Fibroblast of pulmonary artery (primary cell): Measurements from ENCODE around the gene ADAM17.

Experiments used
- DNase-seq: peaks from one replicate; pipeline ENCODE4 v3.0.0-alpha.2; 2010; ENCODE audit warnings: low read depth
- H3K4me3 ChIP-seq: replicated peaks from 2 replicates; pipeline ENCODE4 v1.5.1; 2011; ENCODE audit warnings: low read depth, mild to moderate bottlenecking, control low read depth, low read length, moderate library complexity
- TF ChIP-seq, protein P1 (sequence below): IDR thresholded peaks from 2 replicates; pipeline ENCODE4 v1.5.1; 2011; ENCODE audit warnings: mild to moderate bottlenecking, control low read depth, low read length, inconsistent platforms; ENCODE audit errors: missing control alignments

ADAM17 gene

DNA sequence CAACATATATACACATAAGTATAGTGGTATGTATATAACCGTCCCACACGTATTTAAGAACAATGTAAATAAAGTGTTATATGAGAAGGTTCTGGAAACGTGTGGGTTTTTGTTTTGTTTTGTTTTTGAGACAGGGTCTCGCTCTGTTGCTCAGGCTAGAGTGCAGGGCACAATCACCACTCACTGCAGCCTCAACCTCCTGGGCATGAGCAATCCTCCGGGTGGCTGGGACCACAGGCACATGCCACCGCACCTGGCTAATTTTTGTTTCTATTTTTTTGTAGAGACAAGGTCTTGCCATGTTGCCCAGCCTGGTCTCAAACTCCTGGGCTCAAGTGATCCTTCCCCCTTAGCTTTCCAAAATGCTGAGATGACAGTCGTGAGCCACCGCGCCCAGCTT lies 6.2 kb downstream of the ADAM17 start:
- TF ChIP-seq, protein P1, sequence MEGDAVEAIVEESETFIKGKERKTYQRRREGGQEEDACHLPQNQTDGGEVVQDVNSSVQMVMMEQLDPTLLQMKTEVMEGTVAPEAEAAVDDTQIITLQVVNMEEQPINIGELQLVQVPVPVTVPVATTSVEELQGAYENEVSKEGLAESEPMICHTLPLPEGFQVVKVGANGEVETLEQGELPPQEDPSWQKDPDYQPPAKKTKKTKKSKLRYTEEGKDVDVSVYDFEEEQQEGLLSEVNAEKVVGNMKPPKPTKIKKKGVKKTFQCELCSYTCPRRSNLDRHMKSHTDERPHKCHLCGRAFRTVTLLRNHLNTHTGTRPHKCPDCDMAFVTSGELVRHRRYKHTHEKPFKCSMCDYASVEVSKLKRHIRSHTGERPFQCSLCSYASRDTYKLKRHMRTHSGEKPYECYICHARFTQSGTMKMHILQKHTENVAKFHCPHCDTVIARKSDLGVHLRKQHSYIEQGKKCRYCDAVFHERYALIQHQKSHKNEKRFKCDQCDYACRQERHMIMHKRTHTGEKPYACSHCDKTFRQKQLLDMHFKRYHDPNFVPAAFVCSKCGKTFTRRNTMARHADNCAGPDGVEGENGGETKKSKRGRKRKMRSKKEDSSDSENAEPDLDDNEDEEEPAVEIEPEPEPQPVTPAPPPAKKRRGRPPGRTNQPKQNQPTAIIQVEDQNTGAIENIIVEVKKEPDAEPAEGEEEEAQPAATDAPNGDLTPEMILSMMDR, result no peak
- DNase-seq, result no peak
- no peak overlapping the region for H3K4me3 ChIP-seq

DNA sequence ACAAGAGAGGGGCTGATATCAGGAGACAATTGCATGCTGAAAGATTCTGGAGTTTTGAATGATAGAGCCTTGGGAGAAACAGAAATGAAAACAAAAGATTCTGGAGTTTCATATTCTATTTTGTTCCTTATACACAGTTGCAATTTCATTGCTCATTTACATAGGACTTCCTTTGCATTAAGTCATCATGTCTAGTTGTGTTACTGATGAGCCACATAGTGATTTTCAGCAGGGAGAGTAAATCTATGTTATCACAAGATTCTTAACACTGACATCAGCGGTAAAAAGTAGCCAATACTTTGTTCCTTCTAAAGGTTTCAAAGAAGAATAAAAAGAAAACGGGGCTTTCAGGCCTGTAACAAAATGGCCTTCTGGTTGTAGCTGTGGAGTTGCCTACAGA lies 7.1 kb downstream of the ADAM17 start:
- H3K4me3 ChIP-seq, result no peak overlapping the region
- DNase-seq, result no peak
- TF ChIP-seq, protein P1, result no peak

DNA sequence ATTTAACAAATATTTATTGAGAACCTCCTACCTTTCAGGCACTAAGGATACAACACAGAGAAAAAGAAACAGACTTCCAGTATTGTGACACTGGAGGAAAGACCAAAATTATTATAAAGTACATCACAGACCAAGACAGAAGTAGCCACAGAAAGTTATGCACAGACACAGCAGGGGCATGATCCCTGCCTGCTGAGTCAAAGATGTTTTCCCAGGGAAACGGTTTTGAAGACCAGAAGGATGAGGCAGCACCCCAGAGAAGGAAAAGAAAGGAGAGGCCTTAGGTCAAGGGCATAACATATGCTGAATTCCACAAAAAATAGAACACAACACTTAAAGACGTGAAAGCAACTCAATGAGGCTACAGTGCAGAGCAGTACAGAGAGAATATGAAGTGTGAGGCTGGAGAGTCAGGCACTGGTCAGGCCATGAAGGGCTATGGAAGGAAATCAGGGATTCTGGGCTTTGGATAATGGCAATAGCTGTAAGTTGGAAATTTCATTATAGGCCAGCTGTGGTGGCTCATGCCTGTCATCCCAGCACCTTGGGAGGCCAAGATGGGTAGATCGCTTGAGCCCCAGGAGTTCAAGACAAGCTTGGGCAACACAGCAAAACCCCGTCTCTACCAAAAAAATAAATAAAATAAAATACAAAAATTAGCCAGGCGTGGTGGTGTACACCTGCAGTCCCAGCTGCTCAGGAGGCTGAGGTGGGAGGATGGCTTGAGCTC lies 8.2 kb downstream of the ADAM17 start:
- DNase-seq, result peak; percentile 42
- TF ChIP-seq, protein P1, result no peak

DNA sequence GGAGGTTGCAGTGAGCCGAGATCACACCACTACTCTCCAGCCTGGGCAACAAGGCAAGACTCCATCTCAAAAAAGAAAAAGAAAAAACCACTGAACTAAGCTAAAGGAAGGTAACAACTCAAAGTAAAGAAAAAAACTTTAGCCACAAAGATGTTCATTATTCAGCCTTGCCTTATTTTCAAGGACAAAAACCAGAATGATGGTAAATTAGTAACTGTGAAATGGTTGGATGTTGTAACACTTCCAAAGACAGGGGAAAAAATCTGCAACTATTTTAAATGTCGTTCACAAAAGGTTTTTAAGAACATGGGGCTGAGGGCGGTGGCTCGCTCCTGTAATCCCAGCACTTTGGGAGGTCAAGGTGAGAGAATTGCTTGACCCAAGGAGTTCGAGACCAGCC lies 10.1 kb downstream of the ADAM17 start:
- DNase-seq, result no peak
- TF ChIP-seq, protein P1, result no peak
- H3K4me3 ChIP-seq, result no peak overlapping the region

More for the DNA sequence above, 8.2 kb downstream of the ADAM17 start:
- no peak overlapping the region for H3K4me3 ChIP-seq

DNA sequence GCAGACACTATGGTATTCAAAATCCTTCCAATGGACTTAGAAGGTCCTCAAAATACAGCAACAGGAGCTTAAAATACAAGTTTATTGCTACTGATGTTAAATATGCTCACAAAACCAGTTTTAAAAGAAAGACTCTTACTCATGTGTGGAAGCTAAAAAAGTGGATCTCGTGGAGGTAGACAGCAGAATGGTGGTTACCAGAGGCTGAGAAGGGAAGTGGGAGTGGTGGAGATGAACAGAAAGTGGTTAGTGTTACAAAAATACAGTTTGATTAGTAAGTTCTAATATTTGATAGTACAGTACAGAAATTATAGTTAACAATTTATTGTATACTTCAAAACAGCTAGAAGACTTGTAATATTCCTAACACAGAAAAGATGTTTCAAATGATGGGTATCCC lies 12.1 kb downstream of the ADAM17 start:
- no peak for DNase-seq
- no peak overlapping the region for H3K4me3 ChIP-seq
- TF ChIP-seq, protein P1, result no peak

DNA sequence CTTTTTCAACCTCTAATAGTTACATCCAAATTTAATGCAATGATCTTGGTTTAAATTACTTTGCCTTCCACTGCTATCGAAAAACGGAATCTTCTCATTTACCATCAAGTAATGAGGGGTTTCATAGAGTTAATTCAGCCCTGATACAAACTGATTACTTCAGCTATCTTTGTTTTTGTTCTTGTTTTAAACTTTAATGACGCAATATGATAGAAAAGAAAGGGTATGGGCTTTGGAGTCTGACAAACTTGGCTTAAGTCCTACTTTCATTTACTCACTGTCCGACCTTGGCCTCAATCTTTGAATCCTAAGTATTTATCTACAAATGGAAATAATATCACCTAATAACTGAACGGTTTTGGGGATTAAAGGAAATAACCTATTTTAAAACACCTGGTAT lies 16.1 kb downstream of the ADAM17 start:
- DNase-seq, result peak; percentile 88
- H3K4me3 ChIP-seq, result peak overlapping the region; percentile 6
- TF ChIP-seq, protein P1, result no peak

DNA sequence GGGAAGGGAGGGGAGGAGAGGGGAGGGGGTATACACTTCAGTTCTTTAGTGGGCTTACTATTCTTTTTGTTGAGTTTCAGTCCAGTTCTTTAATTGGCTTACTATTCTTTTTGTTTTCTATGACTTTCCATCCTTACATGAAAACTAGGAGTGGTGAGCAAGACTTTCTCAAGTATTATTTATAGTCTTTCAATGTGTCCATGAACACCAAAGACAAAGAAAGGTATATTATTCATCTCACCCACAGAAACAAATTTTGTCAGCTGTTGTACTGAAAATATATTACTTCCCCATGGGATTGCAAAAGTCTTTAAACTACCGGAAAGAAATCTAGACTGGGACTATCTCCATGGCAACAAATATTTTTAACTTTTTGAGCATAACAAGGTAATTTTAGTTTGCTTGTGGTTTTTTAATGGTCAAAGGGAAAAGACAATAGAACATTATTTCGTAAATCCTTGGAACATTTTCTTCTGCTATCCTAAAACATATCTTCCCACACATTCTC lies 17.6 kb downstream of the ADAM17 start:
- DNase-seq, result peak; percentile 98
- TF ChIP-seq, protein P1, result no peak
- H3K4me3 ChIP-seq, result no peak overlapping the region
